T-helper 2 cell treated with Interferon-gamma antibody and Interleukin-4, amounts not matched to agents 5 μg/mL and 100 μg/mL, for 36 hours (primary cell): ENCODE data around the gene CDH12.

Source experiments
- DNase-seq: peaks from one replicate; pipeline ENCODE4 v3.0.0; 2021; ENCODE audit warnings: low spot score
- H3K27ac Mint-ChIP-seq: one replicate; pipeline ENCODE4 v1.8.0; 2021; ENCODE audit warnings: mild to moderate bottlenecking, mixed read lengths
- H3K27me3 Mint-ChIP-seq: one replicate; pipeline ENCODE4 v1.8.0; 2021; ENCODE audit warnings: low read depth, mixed read lengths
- H3K36me3 Mint-ChIP-seq: one replicate; pipeline ENCODE4 v1.8.0; 2021; ENCODE audit warnings: low read depth, mixed read lengths
- H3K4me1 Mint-ChIP-seq: one replicate; pipeline ENCODE4 v1.8.0; 2021; ENCODE audit warnings: low read depth, mixed read lengths
- H3K4me3 Mint-ChIP-seq: one replicate; pipeline ENCODE4 v1.8.0; 2022; ENCODE audit warnings: mild to moderate bottlenecking, moderate library complexity, mixed read lengths
- H3K9me3 Mint-ChIP-seq: one replicate; pipeline ENCODE4 v1.8.0; 2021; ENCODE audit warnings: mixed read lengths

The CDH12 gene

DNA sequence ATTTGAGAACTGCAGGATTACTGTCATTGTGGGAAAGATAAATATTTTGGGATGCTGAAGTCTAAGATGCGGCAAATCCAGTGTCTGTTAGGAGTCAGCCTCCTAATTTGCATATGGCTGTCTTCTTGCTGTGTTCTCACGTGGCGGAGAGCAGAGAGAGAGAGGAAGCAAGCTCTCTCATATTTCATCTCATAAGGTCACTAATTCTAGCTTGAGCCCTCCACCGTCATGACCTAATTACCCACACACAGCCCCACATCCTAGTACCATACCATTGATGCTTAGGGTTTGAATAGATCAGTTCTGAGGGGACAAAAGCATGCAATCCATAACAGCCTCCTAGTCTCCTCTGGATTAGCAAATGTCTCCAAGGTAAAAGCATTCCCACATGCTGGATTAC is 124.5 kb downstream of the CDH12 start:
- H3K36me3 Mint-ChIP-seq, result no peaks in the 10 kb centered on the region
- no peak overlapping the region for H3K27ac Mint-ChIP-seq
- H3K27me3 Mint-ChIP-seq, result no peaks in the 10 kb centered on the region
- no peaks in the 10 kb centered on the region for H3K4me1 Mint-ChIP-seq
- peaks cover 28% of the 10 kb centered on the region for H3K9me3 Mint-ChIP-seq
- no peak for DNase-seq
- H3K4me3 Mint-ChIP-seq, result no peak overlapping the region

DNA sequence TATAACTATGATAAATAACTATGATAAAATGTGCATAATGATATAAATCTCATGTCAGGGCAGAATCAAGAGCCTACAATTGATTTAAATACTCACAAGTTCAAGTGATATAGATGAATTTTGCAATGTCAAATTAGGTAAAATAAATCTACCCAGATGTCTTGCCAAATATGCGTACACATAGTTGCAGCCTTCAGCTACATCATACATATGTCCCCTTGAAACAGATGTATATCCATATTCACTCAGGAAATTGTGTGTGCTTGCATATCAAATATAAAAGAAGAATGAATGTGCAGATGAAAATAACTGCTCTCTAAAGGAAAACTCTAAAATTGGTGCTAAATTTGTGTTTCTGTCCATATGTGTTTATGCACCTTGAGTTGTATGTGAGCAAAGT is 130.7 kb downstream of the CDH12 start:
- peaks cover 57% of the 10 kb centered on the region for H3K9me3 Mint-ChIP-seq
- no peaks in the 10 kb centered on the region for H3K27me3 Mint-ChIP-seq
- H3K36me3 Mint-ChIP-seq, result no peaks in the 10 kb centered on the region
- no peak overlapping the region for H3K27ac Mint-ChIP-seq
- H3K4me3 Mint-ChIP-seq, result no peak overlapping the region
- H3K4me1 Mint-ChIP-seq, result no peaks in the 10 kb centered on the region
- DNase-seq, result no peak

DNA sequence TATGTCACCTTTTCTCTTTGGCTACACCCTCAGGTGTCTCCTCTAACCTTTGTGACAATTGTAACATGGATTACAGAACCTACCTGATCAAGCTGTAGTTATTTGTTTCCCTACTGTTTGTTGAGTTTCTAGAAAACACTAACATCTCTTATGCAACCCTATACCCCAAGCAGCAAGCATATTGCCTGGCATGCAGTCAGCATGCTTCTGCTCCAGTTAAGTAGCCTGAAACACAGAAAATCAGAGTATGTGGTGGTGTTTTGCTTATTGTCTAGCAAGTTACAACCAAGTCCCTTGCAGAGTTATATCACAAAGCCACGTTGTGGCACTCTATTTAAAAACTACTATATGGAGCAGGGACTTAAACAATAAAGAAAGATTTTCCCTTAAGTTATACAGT is 131.1 kb downstream of the CDH12 start:
- Mint-ChIP-seq H3K27ac (no peak overlapping the region), H3K4me1 (no peaks in the 10 kb centered on the region), H3K4me3 (no peak overlapping the region), H3K9me3 (peaks cover 62% of the 10 kb centered on the region), H3K27me3 (no peaks in the 10 kb centered on the region), H3K36me3 (no peaks in the 10 kb centered on the region)
- DNase-seq, result no peak

DNA sequence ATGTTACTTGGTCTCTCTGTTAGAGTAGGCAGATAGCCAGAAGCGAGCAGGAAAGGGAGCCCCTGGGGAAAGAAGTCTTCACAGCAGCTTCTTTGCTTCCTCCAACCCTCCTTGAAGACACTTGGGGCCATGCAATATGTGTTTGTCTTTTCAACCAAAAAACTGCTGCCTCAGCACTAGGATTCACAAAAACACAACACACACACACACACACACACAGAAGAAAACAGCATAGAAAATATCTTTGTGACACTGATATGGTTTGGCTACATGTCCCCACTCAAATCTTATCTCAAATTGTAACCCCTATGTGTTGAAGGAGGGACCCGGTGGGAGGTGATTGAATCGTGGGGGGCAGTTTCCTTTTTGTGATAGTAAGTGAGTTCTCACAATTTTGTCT is 133.3 kb downstream of the CDH12 start:
- no peaks in the 10 kb centered on the region for H3K4me1 Mint-ChIP-seq

DNA sequence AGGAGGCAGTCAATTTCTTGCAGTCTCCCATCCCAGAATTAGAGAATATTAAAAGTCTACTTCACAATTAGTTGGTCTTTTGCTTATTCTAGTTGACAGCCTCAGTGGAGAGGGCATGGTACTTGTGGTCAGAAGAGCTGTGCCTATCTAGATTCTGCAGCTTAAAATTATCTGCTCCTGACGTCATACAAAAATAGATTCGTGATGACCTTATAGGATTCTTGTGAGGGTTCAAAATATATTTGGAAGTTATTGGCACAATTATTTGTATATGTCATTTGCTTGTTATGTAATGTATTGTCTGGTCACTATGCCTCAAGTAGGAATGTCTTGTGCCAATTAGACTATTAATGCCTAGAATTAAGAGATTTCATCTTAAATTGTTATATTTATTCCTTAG is 142.5 kb downstream of the CDH12 start:
- Mint-ChIP-seq H3K27ac (no peak overlapping the region), H3K4me3 (no peak overlapping the region), H3K36me3 (no peaks in the 10 kb centered on the region), H3K9me3 (peaks cover 19% of the 10 kb centered on the region), H3K27me3 (no peaks in the 10 kb centered on the region), H3K4me1 (no peaks in the 10 kb centered on the region)
- no peak for DNase-seq

More for the DNA sequence above, 133.3 kb downstream of the CDH12 start:
- Mint-ChIP-seq H3K36me3 (no peaks in the 10 kb centered on the region), H3K9me3 (peaks cover 48% of the 10 kb centered on the region), H3K27me3 (no peaks in the 10 kb centered on the region), H3K27ac (no peak overlapping the region), H3K4me3 (no peak overlapping the region)
- DNase-seq, result no peak

DNA sequence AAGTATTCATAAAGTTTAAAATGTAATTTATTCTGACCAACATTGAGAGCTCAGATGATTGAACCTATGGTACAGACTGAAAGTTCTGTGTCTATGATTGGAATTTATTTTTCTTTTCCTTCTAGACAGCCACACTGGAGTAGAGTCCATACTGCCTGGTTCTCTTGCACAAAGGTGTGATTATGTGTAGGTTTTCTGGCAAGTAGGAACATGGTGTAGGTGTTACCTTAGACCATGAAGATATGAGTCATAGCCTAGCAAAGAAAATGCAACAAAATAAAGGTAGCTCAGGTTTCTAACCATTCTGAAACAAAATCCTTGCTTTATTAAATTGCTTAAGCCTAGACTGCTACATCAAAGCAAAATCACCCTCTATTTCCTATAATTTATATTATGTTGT is 143.4 kb downstream of the CDH12 start:
- Mint-ChIP-seq H3K4me1 (no peaks in the 10 kb centered on the region), H3K27me3 (no peaks in the 10 kb centered on the region), H3K9me3 (peaks cover 19% of the 10 kb centered on the region), H3K4me3 (no peak overlapping the region), H3K27ac (no peak overlapping the region), H3K36me3 (no peaks in the 10 kb centered on the region)
- DNase-seq, result no peak

DNA sequence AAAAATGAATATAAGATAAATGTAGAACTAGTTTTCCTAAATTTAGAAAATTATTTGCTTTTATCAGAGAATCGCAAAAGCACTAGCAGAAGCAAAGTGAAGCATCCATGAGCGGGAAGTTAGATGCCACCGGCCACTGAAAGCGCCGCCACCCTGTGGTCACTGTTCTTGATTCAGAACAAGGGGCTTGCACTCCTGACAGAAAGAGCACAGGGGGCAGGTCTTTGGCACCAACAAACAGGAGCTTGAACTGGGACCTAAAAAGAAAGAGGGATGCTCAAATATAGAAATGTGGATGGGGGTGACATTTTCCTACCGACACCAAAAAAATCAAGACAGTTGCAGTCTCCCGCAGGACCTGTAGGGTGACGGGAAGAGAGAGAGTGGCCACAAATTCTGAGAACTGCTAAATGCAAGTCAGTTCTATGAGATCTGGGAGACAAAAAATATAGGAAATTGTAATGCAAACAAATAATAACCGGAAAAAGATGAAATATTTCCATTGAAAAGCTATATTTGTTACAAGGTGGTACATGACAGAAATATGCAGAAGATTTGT is 144.3 kb downstream of the CDH12 start:
- DNase-seq, result no peak
- Mint-ChIP-seq H3K36me3 (no peaks in the 10 kb centered on the region), H3K4me3 (no peak overlapping the region), H3K27me3 (no peaks in the 10 kb centered on the region), H3K9me3 (peaks cover 14% of the 10 kb centered on the region), H3K27ac (no peak overlapping the region), H3K4me1 (no peaks in the 10 kb centered on the region)

DNA sequence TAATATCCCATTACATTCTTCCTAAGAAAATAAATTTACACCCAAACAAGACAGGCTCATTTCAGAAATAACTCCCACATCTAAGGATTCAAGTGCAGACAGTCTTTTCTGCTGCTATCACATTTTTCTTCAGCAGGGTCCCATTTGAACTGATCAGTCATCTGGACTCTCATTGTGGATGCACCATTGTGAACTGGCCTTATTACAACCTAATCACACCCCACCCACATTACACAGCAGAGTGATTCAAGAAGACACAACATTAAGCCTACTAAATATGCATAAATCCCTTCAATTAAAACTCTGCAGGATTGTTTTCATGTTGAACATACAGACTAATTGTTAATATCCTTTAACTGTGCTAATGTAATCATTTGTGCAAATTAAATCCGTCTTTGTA is 146.2 kb downstream of the CDH12 start:
- Mint-ChIP-seq H3K27ac (no peak overlapping the region), H3K27me3 (no peaks in the 10 kb centered on the region), H3K9me3 (peaks cover 12% of the 10 kb centered on the region), H3K4me3 (no peak overlapping the region), H3K36me3 (no peaks in the 10 kb centered on the region), H3K4me1 (no peaks in the 10 kb centered on the region)
- DNase-seq, result no peak

DNA sequence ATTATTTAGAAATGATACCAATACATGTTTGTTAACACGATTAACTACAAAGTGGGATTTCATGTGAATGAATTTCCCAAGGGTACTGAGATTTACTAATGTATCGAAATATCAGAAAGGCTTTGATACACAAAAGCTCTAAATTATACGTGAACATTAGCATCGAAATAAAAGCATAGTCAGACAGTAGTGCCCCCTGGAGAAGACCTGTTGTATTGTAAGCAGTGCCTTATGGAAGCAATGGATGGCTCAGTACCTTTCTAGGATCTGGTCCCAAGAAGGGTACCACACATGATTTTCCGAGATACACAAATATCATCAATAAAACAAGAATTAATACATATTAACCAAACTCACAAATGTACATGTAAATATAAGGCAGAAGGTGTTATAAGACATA is 153.8 kb downstream of the CDH12 start:
- no peak for DNase-seq
- peaks cover 3% of the 10 kb centered on the region for H3K9me3 Mint-ChIP-seq
- no peak overlapping the region for H3K27ac Mint-ChIP-seq
- no peaks in the 10 kb centered on the region for H3K4me1 Mint-ChIP-seq
- H3K27me3 Mint-ChIP-seq, result no peaks in the 10 kb centered on the region
- no peaks in the 10 kb centered on the region for H3K36me3 Mint-ChIP-seq
- H3K4me3 Mint-ChIP-seq, result no peak overlapping the region

DNA sequence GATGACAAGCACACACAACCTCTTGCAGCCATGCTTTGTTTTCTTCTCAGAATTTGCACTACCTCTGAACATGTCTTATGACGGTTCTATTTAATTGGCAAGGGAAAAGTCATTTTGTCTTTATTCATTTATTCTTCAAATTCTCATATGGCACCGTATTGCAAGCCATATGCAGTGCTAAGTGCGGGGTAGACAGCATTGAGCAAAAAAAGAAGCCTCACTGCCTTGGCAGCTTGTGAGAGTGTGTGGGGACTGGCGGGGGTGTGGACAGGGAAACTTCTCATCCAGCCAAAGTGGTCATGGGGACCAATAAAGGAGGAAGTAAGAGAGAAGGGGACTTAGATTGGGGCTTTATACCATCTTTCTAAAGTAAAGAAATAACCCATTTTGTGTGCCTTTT is 160.0 kb downstream of the CDH12 start:
- Mint-ChIP-seq H3K36me3 (no peaks in the 10 kb centered on the region), H3K9me3 (peaks cover 17% of the 10 kb centered on the region), H3K4me3 (no peak overlapping the region), H3K27me3 (no peaks in the 10 kb centered on the region), H3K4me1 (no peaks in the 10 kb centered on the region), H3K27ac (no peak overlapping the region)
- no peak for DNase-seq

DNA sequence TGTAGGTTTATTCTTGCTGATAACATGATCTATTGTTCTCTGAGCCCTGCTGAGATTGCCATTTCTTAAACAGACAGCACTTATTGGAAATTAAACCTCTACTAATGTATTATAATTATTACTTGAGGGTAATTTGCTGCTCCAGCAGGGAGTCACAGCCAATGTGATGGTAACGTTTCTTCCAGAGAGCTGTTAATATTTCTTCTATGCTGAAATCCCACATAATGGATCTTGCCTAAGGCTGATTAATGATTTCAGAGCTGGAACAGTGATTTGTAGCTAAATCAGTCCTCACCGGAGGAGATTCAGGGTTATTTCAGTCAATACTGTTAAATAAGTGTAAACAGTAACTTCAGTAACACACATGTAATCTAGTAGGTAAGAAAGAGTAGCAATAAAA is 170.1 kb downstream of the CDH12 start:
- no peaks in the 10 kb centered on the region for H3K4me1 Mint-ChIP-seq
- no peak overlapping the region for H3K27ac Mint-ChIP-seq
- H3K9me3 Mint-ChIP-seq, result peaks cover 22% of the 10 kb centered on the region
- no peak overlapping the region for H3K4me3 Mint-ChIP-seq
- no peak for DNase-seq
- H3K36me3 Mint-ChIP-seq, result no peaks in the 10 kb centered on the region
- no peaks in the 10 kb centered on the region for H3K27me3 Mint-ChIP-seq

DNA sequence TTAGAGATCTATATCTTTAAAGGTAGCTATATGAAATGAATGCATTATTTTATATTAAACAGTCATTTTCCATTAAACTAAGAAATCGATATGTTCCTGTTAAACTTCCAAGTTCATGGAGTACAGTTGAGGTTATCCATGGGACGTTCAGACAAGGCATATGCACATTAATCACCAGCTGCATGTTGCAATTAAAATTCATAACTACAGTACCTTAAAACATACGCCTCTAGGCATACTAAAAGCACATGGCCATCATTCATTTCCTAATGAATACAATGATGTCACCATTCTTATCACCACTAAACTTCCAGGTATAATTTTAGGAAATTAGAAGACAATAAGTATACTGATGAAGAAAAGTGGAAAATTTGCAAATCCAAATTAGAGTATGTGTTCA is 174.3 kb downstream of the CDH12 start:
- H3K36me3 Mint-ChIP-seq, result no peaks in the 10 kb centered on the region
- H3K4me3 Mint-ChIP-seq, result no peak overlapping the region
- no peaks in the 10 kb centered on the region for H3K27me3 Mint-ChIP-seq
- DNase-seq, result no peak
- H3K4me1 Mint-ChIP-seq, result no peaks in the 10 kb centered on the region
- H3K27ac Mint-ChIP-seq, result no peak overlapping the region
- peaks cover 30% of the 10 kb centered on the region for H3K9me3 Mint-ChIP-seq

DNA sequence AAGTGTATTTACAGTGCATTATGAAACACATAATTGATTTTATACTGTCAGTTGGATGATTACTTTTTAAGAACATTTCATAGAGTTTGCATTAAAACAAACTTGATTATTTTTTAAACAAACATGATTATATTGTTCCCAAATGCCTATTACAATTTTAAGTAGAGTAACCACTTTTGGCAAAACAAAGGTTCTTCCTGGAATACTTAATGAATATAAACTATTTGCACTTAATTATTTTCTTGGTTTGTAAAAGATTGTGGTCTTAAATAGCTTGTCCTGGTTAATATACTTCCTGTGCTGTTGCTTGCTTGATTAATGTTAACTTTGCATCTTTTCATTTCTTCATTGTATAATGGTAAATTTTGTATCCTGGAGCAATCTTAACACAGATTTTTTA is 180.0 kb downstream of the CDH12 start:
- H3K4me1 Mint-ChIP-seq, result no peaks in the 10 kb centered on the region
- no peaks in the 10 kb centered on the region for H3K27me3 Mint-ChIP-seq
- no peak overlapping the region for H3K4me3 Mint-ChIP-seq
- no peak overlapping the region for H3K27ac Mint-ChIP-seq
- peaks cover 36% of the 10 kb centered on the region for H3K9me3 Mint-ChIP-seq
- DNase-seq, result no peak
- no peaks in the 10 kb centered on the region for H3K36me3 Mint-ChIP-seq

DNA sequence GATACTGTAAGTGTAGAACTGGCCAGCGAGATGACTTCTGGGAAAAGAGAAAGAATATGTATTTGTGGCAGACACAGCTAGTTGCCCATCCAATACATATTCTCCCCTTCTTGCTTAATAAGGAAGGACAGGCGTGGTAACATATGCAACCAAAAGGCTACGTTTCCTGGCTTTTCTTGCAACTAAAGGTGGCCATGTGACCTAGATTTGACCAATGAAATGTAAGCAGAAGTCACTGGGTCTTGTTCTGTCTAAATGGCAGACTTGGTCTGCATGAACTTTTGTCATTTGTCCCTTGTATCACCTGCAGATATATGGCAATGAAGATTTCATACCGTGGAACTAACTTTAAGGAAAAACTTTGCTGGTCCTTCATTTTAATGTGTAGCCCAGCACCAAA is 183.8 kb downstream of the CDH12 start:
- H3K4me1 Mint-ChIP-seq, result no peaks in the 10 kb centered on the region
- H3K9me3 Mint-ChIP-seq, result peaks cover 24% of the 10 kb centered on the region
- H3K27me3 Mint-ChIP-seq, result no peaks in the 10 kb centered on the region
- H3K36me3 Mint-ChIP-seq, result no peaks in the 10 kb centered on the region
- DNase-seq, result no peak
- no peak overlapping the region for H3K27ac Mint-ChIP-seq
- no peak overlapping the region for H3K4me3 Mint-ChIP-seq

DNA sequence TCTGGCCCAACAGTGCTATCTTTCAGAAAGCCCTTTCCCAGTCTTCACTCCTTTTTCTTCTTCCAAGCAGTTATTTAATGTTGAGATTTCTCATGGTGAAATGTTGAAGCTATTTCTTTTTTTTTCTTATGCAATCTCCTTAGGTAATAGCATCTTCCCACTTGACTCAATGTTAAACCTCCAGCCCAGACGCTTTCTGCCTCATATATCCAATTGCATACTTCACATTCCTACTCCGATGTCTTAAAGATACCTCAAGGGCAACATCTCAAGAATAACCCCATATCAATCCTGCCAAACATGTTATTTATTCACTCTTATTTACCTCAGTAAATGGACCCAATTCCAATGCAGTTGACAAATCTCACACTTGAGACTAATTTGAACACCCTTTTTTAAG is 187.3 kb downstream of the CDH12 start:
- H3K36me3 Mint-ChIP-seq, result no peaks in the 10 kb centered on the region
- H3K27me3 Mint-ChIP-seq, result no peaks in the 10 kb centered on the region
- no peaks in the 10 kb centered on the region for H3K4me1 Mint-ChIP-seq
- DNase-seq, result no peak
- H3K9me3 Mint-ChIP-seq, result peaks cover 10% of the 10 kb centered on the region
- no peak overlapping the region for H3K27ac Mint-ChIP-seq
- H3K4me3 Mint-ChIP-seq, result no peak overlapping the region
